HEK293T (cell line): ENCODE measurements around the gene SLC22A31.

Source experiments
- CTCF ChIA-PET: fragments of 350-600 bp; formaldehyde crosslinking; extraction: SDS; loops from one replicate; lab custom pipeline; 2021; ENCODE audit warnings: antibody characterized with exemption, inconsistent platforms; lab: Yijun Ruan, JAX
- POLR2A ChIA-PET: fragments of 350-600 bp; formaldehyde crosslinking; extraction: SDS; loops from one replicate; lab custom pipeline; 2020; ENCODE audit warnings: antibody characterized with exemption, inconsistent platforms; lab: Yijun Ruan, JAX
- DNase-seq: peaks from one replicate; pipeline ENCODE4 v3.0.0; 2012; ENCODE audit warnings: mixed read lengths; ENCODE audit errors: extremely low spot score
- ARNT ChIP-seq: fragments of 450-650 bp; IDR thresholded peaks from 2 replicates; pipeline ENCODE4 v1.6.1; 2017; ENCODE audit warnings: mild to moderate bottlenecking
- BHLHE40 ChIP-seq: fragments of 450-650 bp; IDR thresholded peaks from 2 replicates; pipeline ENCODE4 v1.6.1; 2016; ENCODE audit warnings: mild to moderate bottlenecking, moderate library complexity, borderline replicate concordance
- CTBP1 ChIP-seq: fragments of 450-650 bp; IDR thresholded peaks from 2 replicates; pipeline ENCODE4 v1.6.1; 2016; ENCODE audit warnings: borderline replicate concordance
- ELF4 ChIP-seq: fragments of 450-650 bp; IDR thresholded peaks from 2 replicates; pipeline ENCODE4 v1.6.1; 2017; ENCODE audit warnings: antibody characterized with exemption
- FOXA1 ChIP-seq: fragments of 450-650 bp; IDR thresholded peaks from 2 replicates; pipeline ENCODE4 v1.6.1; 2016; ENCODE audit warnings: mild to moderate bottlenecking
- FOXK2 ChIP-seq: fragments of 450-650 bp; IDR thresholded peaks from 2 replicates; pipeline ENCODE4 v1.6.1; 2016; ENCODE audit warnings: mild to moderate bottlenecking
- FOXM1 ChIP-seq: fragments of 450-650 bp; IDR thresholded peaks from 2 replicates; pipeline ENCODE4 v1.6.1; 2017; ENCODE audit warnings: mild to moderate bottlenecking, borderline replicate concordance
- HDGF ChIP-seq: fragments of 450-650 bp; IDR thresholded peaks from 2 replicates; pipeline ENCODE4 v1.6.1; 2017; ENCODE audit warnings: antibody characterized with exemption, borderline replicate concordance
- L3MBTL2 ChIP-seq: fragments of 450-650 bp; conservative IDR thresholded peaks from 2 replicates; pipeline ENCODE4 v1.6.1; 2016; ENCODE audit warnings: mild to moderate bottlenecking
- LEF1 ChIP-seq: fragments of 450-650 bp; IDR thresholded peaks from 2 replicates; pipeline ENCODE4 v1.6.1; 2017; ENCODE audit warnings: mild to moderate bottlenecking, borderline replicate concordance
- NFRKB ChIP-seq: fragments of 450-650 bp; IDR thresholded peaks from 2 replicates; pipeline ENCODE4 v1.6.1; 2016; ENCODE audit warnings: mild to moderate bottlenecking, moderate library complexity
- PKNOX1 ChIP-seq: fragments of 450-650 bp; IDR thresholded peaks from 2 replicates; pipeline ENCODE4 v1.6.1; 2016
- SP1 ChIP-seq: fragments of 450-650 bp; IDR thresholded peaks from 2 replicates; pipeline ENCODE4 v1.6.1; 2017
- SUZ12 ChIP-seq: fragments of 450-650 bp; IDR thresholded peaks from 2 replicates; pipeline ENCODE4 v1.6.1; 2016; ENCODE audit warnings: mild to moderate bottlenecking
- TARDBP ChIP-seq: fragments of 450-650 bp; IDR thresholded peaks from 2 replicates; pipeline ENCODE4 v1.6.1; 2016
- ZNF384 ChIP-seq: fragments of 450-650 bp; IDR thresholded peaks from 2 replicates; pipeline ENCODE4 v1.6.1; 2016

SLC22A31 gene

GRCh38 chr16:89183463-89183862, 16.9 kb downstream of the SLC22A31 start:
- CTCF ChIA-PET = no interaction called here
- no peak for DNase-seq
- POLR2A ChIA-PET = no interaction called here
- no peak for TF ChIP-seq TARDBP
- TF ChIP-seq L3MBTL2 = no peak
- no peak for TF ChIP-seq ELF4
- TF ChIP-seq BHLHE40 = no peak
- no peak for TF ChIP-seq SUZ12
- TF ChIP-seq CTBP1 = no peak
- TF ChIP-seq HDGF = no peak
- TF ChIP-seq ARNT = no peak
- no peak for TF ChIP-seq FOXK2
- no peak for TF ChIP-seq FOXA1
- no peak for TF ChIP-seq LEF1
- TF ChIP-seq FOXM1 = no peak
- TF ChIP-seq PKNOX1 = no peak
- TF ChIP-seq SP1 = no peak
- TF ChIP-seq NFRKB = no peak
- no peak for TF ChIP-seq ZNF384

DNA sequence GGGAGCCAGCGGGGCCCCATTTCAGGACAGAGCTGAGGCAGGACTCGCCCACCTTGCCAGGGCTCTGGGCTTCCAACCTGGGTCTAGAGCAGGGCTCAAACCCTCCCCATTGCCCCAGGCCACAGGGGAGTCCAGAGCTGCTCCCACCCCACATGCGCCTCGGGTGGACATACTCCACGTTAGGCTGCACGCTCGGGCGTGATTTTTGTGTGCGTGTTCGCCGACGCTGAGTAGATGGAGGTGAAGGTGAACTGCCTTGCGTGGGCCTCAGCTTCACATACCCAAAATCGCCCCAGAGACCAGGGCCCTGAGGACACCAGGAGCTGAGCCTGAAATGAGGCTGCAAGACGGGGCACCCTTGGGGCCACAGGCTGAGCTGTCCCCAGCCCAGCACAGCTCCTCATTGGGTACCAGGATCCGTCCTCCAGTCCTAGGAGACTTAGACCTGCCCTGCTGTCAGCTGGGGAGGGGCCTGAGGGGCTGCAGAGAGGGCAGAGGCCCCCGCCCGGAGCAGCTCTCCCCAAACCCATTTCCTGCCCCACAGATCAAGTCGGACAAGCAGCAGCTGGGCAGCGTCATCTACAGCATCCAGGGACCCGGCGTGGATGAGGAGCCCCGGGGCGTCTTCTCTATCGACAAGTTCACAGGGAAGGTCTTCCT, 20.6 kb downstream of the SLC22A31 start:
- ChIA-PET CTCF (no interaction called here), POLR2A (interaction anchor here (1.0 kb wide), 1 partner anchor 367 kb away, joined by 3 read pairs; no protein-coding TSS in a partner anchor)
- TF ChIP-seq BHLHE40 (no peak), ELF4 (no peak), ARNT (no peak), PKNOX1 (no peak), LEF1 (no peak), SUZ12 (no peak), HDGF (no peak), FOXM1 (no peak), SP1 (no peak), FOXA1 (no peak), FOXK2 (no peak), CTBP1 (no peak)
- no peak for DNase-seq

DNA sequence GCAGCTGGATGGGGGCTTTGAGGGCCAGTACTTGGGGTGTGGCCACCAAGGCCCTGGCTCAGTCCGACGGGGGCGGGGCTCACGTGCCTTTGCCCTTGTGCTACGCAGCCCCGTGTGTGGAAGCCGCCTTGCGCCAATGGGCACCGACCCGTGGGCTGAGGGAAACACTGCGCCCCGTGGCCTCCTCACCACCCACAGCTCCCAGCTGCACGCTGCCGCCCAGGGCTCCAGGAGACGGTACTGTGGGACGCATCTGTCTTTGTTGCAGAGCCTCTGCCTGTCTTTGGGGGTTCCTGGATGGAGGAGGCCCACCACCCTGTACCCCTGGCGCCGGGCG, 21.2 kb downstream of the SLC22A31 start:
- TF ChIP-seq FOXK2 (no peak), PKNOX1 (no peak), CTBP1 (no peak), L3MBTL2 (no peak), NFRKB (no peak), FOXA1 (no peak), SP1 (no peak), TARDBP (no peak), HDGF (no peak), FOXM1 (no peak), SUZ12 (no peak), LEF1 (no peak), ELF4 (no peak), ZNF384 (no peak), ARNT (no peak), BHLHE40 (no peak)
- ChIA-PET POLR2A (interaction anchor here (1.0 kb wide), 1 partner anchor 366 kb away, joined by 3 read pairs; no protein-coding TSS in a partner anchor), CTCF (no interaction called here)
- no peak for DNase-seq

- no peak for DNase-seq
- POLR2A ChIA-PET = no interaction called here
- TF ChIP-seq ARNT (no peak), FOXA1 (no peak), FOXM1 (no peak), ELF4 (no peak), ZNF384 (no peak), HDGF (no peak), NFRKB (no peak), BHLHE40 (no peak), LEF1 (no peak), FOXK2 (no peak), PKNOX1 (no peak), SP1 (no peak), CTBP1 (no peak)
- CTCF ChIA-PET = interaction anchor here (0.6 kb wide), 1 partner anchor 503 kb away, joined by 3 read pairs; no protein-coding TSS in a partner anchor
These were observed 21.7 kb downstream of the SLC22A31 start for GRCh38 chr16:89178453-89179147.

DNA sequence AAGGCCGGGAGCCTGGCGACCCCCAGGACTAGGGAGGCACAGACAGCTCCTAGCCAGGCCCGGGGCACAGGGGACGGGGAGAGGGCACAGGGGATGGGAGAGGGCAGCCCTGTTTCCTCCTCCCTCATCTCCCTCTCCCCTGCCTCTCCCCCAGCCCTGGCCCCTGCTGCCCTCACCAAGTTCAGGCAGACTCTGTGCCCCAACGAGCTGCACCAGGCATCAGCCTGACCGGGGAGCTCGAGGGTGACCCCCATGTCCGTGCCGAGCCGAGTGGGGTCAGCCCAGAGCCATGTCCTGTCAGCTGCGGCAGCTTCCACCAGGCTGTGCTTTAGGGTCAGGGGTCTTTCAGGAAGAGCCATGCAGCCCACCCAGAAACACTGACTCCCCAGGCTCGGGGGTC, 22.8 kb downstream of the SLC22A31 start:
- no peak for TF ChIP-seq CTBP1
- no peak for TF ChIP-seq SP1
- no peak for TF ChIP-seq HDGF
- no peak for TF ChIP-seq ARNT
- no peak for TF ChIP-seq ZNF384
- TF ChIP-seq NFRKB = no peak
- TF ChIP-seq PKNOX1 = no peak
- no peak for TF ChIP-seq SUZ12
- no peak for TF ChIP-seq ELF4
- no peak for TF ChIP-seq FOXA1
- no peak for TF ChIP-seq FOXM1
- no peak for TF ChIP-seq L3MBTL2
- TF ChIP-seq BHLHE40 = no peak
- TF ChIP-seq LEF1 = no peak
- no peak for TF ChIP-seq FOXK2
- ChIA-PET POLR2A (no interaction called here), CTCF (no interaction called here)
- no peak for DNase-seq
